B cell (primary cell): ENCODE results near the gene RHOH.

Experiments used
- CTCF ChIP-seq: fragments of 200-600 bp; IDR thresholded peaks from one replicate; pipeline ENCODE4 v1.8.0; 2022; ENCODE audit warnings: antibody characterized with exemption, mild to moderate bottlenecking
- EZH2 ChIP-seq: IDR thresholded peaks from 2 replicates; pipeline ENCODE4 v1.6.1; 2012; ENCODE audit warnings: borderline replicate concordance, low read depth, mild to moderate bottlenecking, moderate library complexity, low read length; ENCODE audit not compliant: insufficient read depth, poor library complexity, severe bottlenecking

- TF ChIP-seq CTCF (no peak), EZH2 (no peak)
These were observed 83.8 kb downstream of the RHOH start for GRCh38 chr4:40280586-40280985.
